Measurements from ENCODE around the gene CAMK2A. TPM values are rescaled to one million over a fixed set of nuclear protein-coding genes. Genes with fewer than 3 reads are reported as not detected.

The CAMK2A gene
- total and polyA plus RNA-seq, 2 donors (not counting 3 experiments of a cell fraction or from before 2014, with no cell fraction given) = not detected

DNA sequence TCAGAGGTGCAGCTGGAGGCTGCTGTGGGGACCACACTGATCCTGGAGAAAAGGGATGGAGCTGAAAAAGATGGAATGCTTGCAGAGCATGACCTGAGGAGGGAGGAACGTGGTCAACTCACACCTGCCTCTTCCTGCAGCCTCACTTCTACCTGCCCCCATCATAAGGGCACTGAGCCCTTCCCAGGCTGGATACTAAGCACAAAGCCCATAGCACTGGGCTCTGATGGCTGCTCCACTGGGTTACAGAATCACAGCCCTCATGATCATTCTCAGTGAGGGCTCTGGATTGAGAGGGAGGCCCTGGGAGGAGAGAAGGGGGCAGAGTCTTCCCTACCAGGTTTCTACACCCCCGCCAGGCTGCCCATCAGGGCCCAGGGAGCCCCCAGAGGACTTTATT lies 105.6 kb downstream of the CAMK2A start:
- H3K27ac ChIP-seq (ENCODE audit: insufficient read depth, low read depth, low read length) = no peak overlapping the region
- ChIA-PET CTCF (no interaction called here), POLR2A (no interaction called here)
- H3K9me3 ChIP-seq (replicated peaks; ENCODE audit: control insufficient read depth, insufficient read depth, low read length) = no peaks in the 10 kb centered on the region
- H3K79me2 ChIP-seq (ENCODE audit: control insufficient read depth, insufficient read depth, low read length) = no peaks in the 10 kb centered on the region
- DNase-seq (ENCODE audit: low read depth, low spot score) (no peak), FAIRE-seq (no peak)
- H3K4me3 ChIP-seq (replicated peaks in 1 of 3; ENCODE audit: insufficient read depth in 1 of 3, low read depth in 1 of 3, low read length in 3 of 3) = no peak overlapping the region
- BruUV-seq (replicated peaks) = no TSS peak
- no peaks in the 10 kb centered on the region for H3K9me1 ChIP-seq (replicated peaks; ENCODE audit: control insufficient read depth, extremely low read depth, insufficient read depth, low read length)
- H3K9ac ChIP-seq (replicated peaks; ENCODE audit: extremely low read depth, insufficient read depth, low read length) = no peak overlapping the region
- no peaks in the 10 kb centered on the region for H4K20me1 ChIP-seq (replicated peaks; ENCODE audit: control insufficient read depth, extremely low read depth, insufficient read depth, low read length)
- H3K36me3 ChIP-seq (ENCODE audit: control insufficient read depth in 2 of 2, extremely low read depth in 1 of 2, insufficient read depth in 2 of 2, low read length in 2 of 2) = no peaks in the 10 kb centered on the region
- H3K4me1 ChIP-seq (ENCODE audit: control insufficient read depth, extremely low read depth, insufficient read depth, low read length) = no peaks in the 10 kb centered on the region
- dilution Hi-C loops (cut with MboI; ENCODE audit: extremely low pct_ligation_motif_present, low sequenced_read_pairs) = no loop called here
- H3K27me3 ChIP-seq (ENCODE audit: control insufficient read depth in 2 of 2, insufficient read depth in 2 of 2, low read length in 2 of 2) = peaks cover 16 to 31% of the 10 kb centered on the region in 2 experiments
- intact Hi-C loops (cut with micrococcal nuclease) = no loop called here
- H3K4me2 ChIP-seq (ENCODE audit: insufficient read depth, low read length) = no peak overlapping the region
- TF ChIP-seq MYC (IDR thresholded peaks at IDR 0.05; ENCODE audit: low read depth, low read length) (no peak), POLR2AphosphoS5 (IDR thresholded peaks at IDR 0.05; ENCODE audit: insufficient read depth, low read depth, low read length) (no peak), GATA2 (IDR thresholded peaks at IDR 0.05; ENCODE audit: insufficient read depth, insufficient read length, low read depth, low read length) (no peak), EZH2 (IDR thresholded peaks at IDR 0.05; ENCODE audit: borderline replicate concordance, low read depth, low read length, severe bottlenecking) (no peak), POLR2A (IDR thresholded peaks at IDR 0.05; ENCODE audit: low read depth, low read length) (no peak), JUN (IDR thresholded peaks at IDR 0.05; ENCODE audit: borderline replicate concordance, insufficient read depth, insufficient read length, low read depth) (no peak), FOS (IDR thresholded peaks at IDR 0.05; ENCODE audit: borderline replicate concordance, insufficient read depth, low read length) (no peak)
- TF ChIP-seq, protein P1, sequence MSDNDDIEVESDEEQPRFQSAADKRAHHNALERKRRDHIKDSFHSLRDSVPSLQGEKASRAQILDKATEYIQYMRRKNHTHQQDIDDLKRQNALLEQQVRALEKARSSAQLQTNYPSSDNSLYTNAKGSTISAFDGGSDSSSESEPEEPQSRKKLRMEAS (IDR thresholded peaks at IDR 0.05; ENCODE audit: insufficient read depth, insufficient read length) = no peak
- TF ChIP-seq, protein P2, sequence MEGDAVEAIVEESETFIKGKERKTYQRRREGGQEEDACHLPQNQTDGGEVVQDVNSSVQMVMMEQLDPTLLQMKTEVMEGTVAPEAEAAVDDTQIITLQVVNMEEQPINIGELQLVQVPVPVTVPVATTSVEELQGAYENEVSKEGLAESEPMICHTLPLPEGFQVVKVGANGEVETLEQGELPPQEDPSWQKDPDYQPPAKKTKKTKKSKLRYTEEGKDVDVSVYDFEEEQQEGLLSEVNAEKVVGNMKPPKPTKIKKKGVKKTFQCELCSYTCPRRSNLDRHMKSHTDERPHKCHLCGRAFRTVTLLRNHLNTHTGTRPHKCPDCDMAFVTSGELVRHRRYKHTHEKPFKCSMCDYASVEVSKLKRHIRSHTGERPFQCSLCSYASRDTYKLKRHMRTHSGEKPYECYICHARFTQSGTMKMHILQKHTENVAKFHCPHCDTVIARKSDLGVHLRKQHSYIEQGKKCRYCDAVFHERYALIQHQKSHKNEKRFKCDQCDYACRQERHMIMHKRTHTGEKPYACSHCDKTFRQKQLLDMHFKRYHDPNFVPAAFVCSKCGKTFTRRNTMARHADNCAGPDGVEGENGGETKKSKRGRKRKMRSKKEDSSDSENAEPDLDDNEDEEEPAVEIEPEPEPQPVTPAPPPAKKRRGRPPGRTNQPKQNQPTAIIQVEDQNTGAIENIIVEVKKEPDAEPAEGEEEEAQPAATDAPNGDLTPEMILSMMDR (IDR thresholded peaks at IDR 0.05; ENCODE audit: extremely low read depth in 1 of 2, insufficient read depth in 1 of 2, low read depth in 1 of 2, low read length in 2 of 2) = no peak
- H2AFZ ChIP-seq (ENCODE audit: low read depth, low read length) = no peak overlapping the region

Measured in endothelial cell of umbilical vein (primary cell).